ENCODE data around the gene PTPRM. TPM values are rescaled to one million over a fixed set of nuclear protein-coding genes. Genes with fewer than 3 reads are reported as not detected.

The PTPRM gene
- total RNA-seq, 1 experiment from 2014 or later = not detected

DNA sequence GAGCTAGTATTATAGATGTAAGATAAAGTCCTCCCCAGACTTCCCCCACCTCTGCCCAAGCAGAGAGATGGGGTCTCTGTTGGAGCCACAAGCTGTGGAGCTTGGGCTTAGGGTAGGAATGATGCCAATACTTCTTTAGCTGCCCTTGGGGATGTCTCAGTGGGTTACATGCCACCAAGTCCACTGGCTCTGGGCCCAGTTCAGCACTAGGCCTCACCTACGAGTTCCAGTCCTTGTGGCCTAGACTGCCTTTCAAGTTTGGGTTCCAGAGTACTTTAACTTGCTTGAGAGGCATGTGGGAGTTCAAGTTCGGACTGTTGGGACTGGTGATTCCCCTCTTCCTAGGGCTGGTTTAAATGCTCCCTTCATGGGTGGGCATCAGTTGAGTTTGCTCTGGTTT, 272.4 kb downstream of the PTPRM start:
- ChIA-PET POLR2A (ENCODE audit: low non-redundant PET) (no interaction called here), CTCF (no interaction called here)
- H3K4me3 ChIP-seq (ENCODE audit: low read depth, low read length, poor library complexity, severe bottlenecking) = no peak overlapping the region
- H3K9me3 ChIP-seq (ENCODE audit: low read depth, low read length, poor library complexity, severe bottlenecking) = peaks cover 37% of the 10 kb centered on the region
- H3K4me1 ChIP-seq (ENCODE audit: insufficient read depth, low read length, poor library complexity, severe bottlenecking) = no peaks in the 10 kb centered on the region
- H3K36me3 ChIP-seq (ENCODE audit: insufficient read depth, low read length, poor library complexity, severe bottlenecking) = no peaks in the 10 kb centered on the region
- DNase-seq (ENCODE audit: low spot score) = no peak
- intact Hi-C loops (cut with micrococcal nuclease; ENCODE audit: unreplicated experiment) = no loop called here
- no peak overlapping the region for H3K27ac ChIP-seq (ENCODE audit: low read depth, low read length, poor library complexity, severe bottlenecking)
- no TSS peak for BruUV-seq (replicated peaks)
- H3K27me3 ChIP-seq (replicated peaks; ENCODE audit: insufficient read depth, low read depth, low read length, poor library complexity) = no peaks in the 10 kb centered on the region
- TF ChIP-seq EZH2 (IDR thresholded peaks at IDR 0.05; ENCODE audit: borderline replicate concordance, low read depth, low read length, poor library complexity, severe bottlenecking) = no peak
- TF ChIP-seq, protein P1, sequence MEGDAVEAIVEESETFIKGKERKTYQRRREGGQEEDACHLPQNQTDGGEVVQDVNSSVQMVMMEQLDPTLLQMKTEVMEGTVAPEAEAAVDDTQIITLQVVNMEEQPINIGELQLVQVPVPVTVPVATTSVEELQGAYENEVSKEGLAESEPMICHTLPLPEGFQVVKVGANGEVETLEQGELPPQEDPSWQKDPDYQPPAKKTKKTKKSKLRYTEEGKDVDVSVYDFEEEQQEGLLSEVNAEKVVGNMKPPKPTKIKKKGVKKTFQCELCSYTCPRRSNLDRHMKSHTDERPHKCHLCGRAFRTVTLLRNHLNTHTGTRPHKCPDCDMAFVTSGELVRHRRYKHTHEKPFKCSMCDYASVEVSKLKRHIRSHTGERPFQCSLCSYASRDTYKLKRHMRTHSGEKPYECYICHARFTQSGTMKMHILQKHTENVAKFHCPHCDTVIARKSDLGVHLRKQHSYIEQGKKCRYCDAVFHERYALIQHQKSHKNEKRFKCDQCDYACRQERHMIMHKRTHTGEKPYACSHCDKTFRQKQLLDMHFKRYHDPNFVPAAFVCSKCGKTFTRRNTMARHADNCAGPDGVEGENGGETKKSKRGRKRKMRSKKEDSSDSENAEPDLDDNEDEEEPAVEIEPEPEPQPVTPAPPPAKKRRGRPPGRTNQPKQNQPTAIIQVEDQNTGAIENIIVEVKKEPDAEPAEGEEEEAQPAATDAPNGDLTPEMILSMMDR (conservative IDR thresholded peaks at IDR 0.05; ENCODE audit: low read depth, low read length) = no peak

DNA sequence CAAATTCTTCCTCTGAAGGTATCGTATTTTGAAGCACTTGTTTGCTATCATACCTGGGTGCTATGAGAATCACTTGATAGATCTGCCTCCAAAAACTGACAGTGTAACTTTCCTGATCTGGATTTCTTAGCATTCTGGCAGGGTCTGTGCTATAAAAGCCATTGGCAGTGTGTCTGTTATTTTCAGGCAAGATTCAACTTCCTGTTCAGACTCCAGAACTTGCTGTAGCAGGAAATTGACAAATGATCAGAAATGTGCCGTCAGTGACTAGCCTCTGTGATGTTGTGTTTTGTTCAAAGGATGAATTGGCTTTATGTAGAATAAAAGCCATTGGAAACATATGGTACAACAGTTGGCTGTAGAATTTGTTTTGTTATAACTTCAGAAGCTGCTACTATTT, 273.3 kb downstream of the PTPRM start:
- ChIA-PET CTCF (no interaction called here), POLR2A (ENCODE audit: low non-redundant PET) (no interaction called here)
- H3K4me3 ChIP-seq (ENCODE audit: low read depth, low read length, poor library complexity, severe bottlenecking) = no peak overlapping the region
- no peaks in the 10 kb centered on the region for H3K4me1 ChIP-seq (ENCODE audit: insufficient read depth, low read length, poor library complexity, severe bottlenecking)
- H3K27me3 ChIP-seq (replicated peaks; ENCODE audit: insufficient read depth, low read depth, low read length, poor library complexity) = no peaks in the 10 kb centered on the region
- H3K36me3 ChIP-seq (ENCODE audit: insufficient read depth, low read length, poor library complexity, severe bottlenecking) = no peaks in the 10 kb centered on the region
- intact Hi-C loops (cut with micrococcal nuclease; ENCODE audit: unreplicated experiment) = no loop called here
- peaks cover 40% of the 10 kb centered on the region for H3K9me3 ChIP-seq (ENCODE audit: low read depth, low read length, poor library complexity, severe bottlenecking)
- DNase-seq (ENCODE audit: low spot score) = no peak
- no peak overlapping the region for H3K27ac ChIP-seq (ENCODE audit: low read depth, low read length, poor library complexity, severe bottlenecking)
- BruUV-seq (replicated peaks) = no TSS peak
- TF ChIP-seq, protein P1 (conservative IDR thresholded peaks at IDR 0.05; ENCODE audit: low read depth, low read length) = no peak
- TF ChIP-seq EZH2 (IDR thresholded peaks at IDR 0.05; ENCODE audit: borderline replicate concordance, low read depth, low read length, poor library complexity, severe bottlenecking) = no peak

DNA sequence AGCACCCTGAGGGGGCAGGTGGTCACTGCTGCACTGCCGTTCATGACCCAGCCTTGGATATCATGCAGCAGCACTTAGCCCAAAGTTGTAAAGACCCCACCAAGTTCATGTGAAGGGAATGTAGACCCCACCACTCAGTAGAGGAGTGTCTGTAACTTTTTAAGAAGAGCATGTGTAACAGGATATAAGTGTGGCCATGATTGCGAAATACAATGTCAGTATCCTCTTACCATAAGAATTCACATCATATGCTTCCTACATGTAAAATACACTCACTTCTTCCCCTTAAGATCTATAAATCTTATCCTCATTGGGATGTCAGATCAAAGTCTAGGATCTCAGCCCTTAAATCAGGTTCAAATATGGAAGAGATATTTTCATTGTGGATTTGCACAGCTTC, 276.9 kb downstream of the PTPRM start:
- BruUV-seq (replicated peaks) = no TSS peak
- peaks cover 56% of the 10 kb centered on the region for H3K9me3 ChIP-seq (ENCODE audit: low read depth, low read length, poor library complexity, severe bottlenecking)
- no peak overlapping the region for H3K27ac ChIP-seq (ENCODE audit: low read depth, low read length, poor library complexity, severe bottlenecking)
- no peak for DNase-seq (ENCODE audit: low spot score)
- POLR2A ChIA-PET (ENCODE audit: low non-redundant PET) = no interaction called here
- TF ChIP-seq, protein P1 (conservative IDR thresholded peaks at IDR 0.05; ENCODE audit: low read depth, low read length) = no peak
- no peak for TF ChIP-seq EZH2 (IDR thresholded peaks at IDR 0.05; ENCODE audit: borderline replicate concordance, low read depth, low read length, poor library complexity, severe bottlenecking)
- H3K4me1 ChIP-seq (ENCODE audit: insufficient read depth, low read length, poor library complexity, severe bottlenecking) = no peaks in the 10 kb centered on the region
- H3K27me3 ChIP-seq (replicated peaks; ENCODE audit: insufficient read depth, low read depth, low read length, poor library complexity) = no peaks in the 10 kb centered on the region
- intact Hi-C loops (cut with micrococcal nuclease; ENCODE audit: unreplicated experiment) = no loop called here
- no peaks in the 10 kb centered on the region for H3K36me3 ChIP-seq (ENCODE audit: insufficient read depth, low read length, poor library complexity, severe bottlenecking)
- CTCF ChIA-PET = no interaction called here
- no peak overlapping the region for H3K4me3 ChIP-seq (ENCODE audit: low read depth, low read length, poor library complexity, severe bottlenecking)
